Hepatocyte (in vitro differentiated cells): ENCODE data around the gene FTMT.

ENCODE experiments used
- EZH2 ChIP-seq: fragments of 200-600 bp; sonication (generic); IDR thresholded peaks from 2 replicates; pipeline ENCODE4 v1.6.1; 2016; ENCODE audit warnings: antibody characterized with exemption, mild to moderate bottlenecking, borderline replicate concordance
- TF ChIP-seq, protein P1 (sequence below): fragments of 200-600 bp; sonication (generic); IDR thresholded peaks from 2 replicates; pipeline ENCODE4 v1.5.1; 2016; ENCODE audit warnings: antibody characterized with exemption, mild to moderate bottlenecking; ENCODE audit not compliant: poor library complexity

DNA sequence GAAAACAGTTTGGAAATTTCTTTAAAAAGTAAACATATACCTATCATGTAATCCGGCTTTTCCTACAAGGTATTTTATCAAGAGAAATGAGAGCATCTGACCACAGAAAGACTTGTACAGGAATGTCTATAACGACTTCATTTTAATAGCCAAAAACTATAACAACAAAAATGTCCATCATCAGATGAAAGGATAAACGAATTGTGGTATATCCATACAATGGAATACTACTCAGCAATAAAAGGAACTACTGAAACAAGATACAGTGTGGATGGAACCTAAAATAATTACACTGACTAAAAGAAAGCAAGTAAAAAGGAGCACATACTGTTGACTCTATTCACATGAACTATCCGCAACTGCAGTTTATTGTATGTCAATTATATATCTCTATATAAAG lies 1.4 kb upstream of the FTMT start:
- TF ChIP-seq, protein P1, sequence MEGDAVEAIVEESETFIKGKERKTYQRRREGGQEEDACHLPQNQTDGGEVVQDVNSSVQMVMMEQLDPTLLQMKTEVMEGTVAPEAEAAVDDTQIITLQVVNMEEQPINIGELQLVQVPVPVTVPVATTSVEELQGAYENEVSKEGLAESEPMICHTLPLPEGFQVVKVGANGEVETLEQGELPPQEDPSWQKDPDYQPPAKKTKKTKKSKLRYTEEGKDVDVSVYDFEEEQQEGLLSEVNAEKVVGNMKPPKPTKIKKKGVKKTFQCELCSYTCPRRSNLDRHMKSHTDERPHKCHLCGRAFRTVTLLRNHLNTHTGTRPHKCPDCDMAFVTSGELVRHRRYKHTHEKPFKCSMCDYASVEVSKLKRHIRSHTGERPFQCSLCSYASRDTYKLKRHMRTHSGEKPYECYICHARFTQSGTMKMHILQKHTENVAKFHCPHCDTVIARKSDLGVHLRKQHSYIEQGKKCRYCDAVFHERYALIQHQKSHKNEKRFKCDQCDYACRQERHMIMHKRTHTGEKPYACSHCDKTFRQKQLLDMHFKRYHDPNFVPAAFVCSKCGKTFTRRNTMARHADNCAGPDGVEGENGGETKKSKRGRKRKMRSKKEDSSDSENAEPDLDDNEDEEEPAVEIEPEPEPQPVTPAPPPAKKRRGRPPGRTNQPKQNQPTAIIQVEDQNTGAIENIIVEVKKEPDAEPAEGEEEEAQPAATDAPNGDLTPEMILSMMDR, result no peak
- TF ChIP-seq EZH2, result no peak
